Pancreas (tissue), 10 donors: ENCODE data around the gene GPRC5B. TPM values are rescaled to one million over a fixed set of nuclear protein-coding genes. Genes with fewer than 3 reads are reported as not detected.

Experiments
- ATAC-seq, 4 donors: fragments of 200-7000 bp; cut with Tn5 transposase; one replicate each; pipeline versions ENCODE4 v1.8.0 to v1.9.1; 2020; ENCODE audit warnings: mild to moderate bottlenecking in 4 of 4, moderate library complexity in 4 of 4
- DNase-seq, 6 donors: peaks; one replicate each; pipeline ENCODE4 v3.0.0-alpha.2; 2020
- FAIRE-seq: peaks from 2 replicates; lab custom pipeline; 2012; peaks lifted over from hg19 to GRCh38; lab: Jason Lieb, UNC
- H3K27ac ChIP-seq, 4 donors: fragments of 200-600 bp; sonication (generic); 1 replicate in 3 of 4; 2 replicates in 1 of 4; pipeline versions ENCODE4 v1.5.0 to v1.8.0; 2020
- H3K27me3 ChIP-seq, 4 donors: fragments of 200-600 bp; one replicate each; pipeline ENCODE4 v1.8.0; 2021
- H3K36me3 ChIP-seq, 3 donors: fragments of 200-600 bp; sonication (generic) in 1 of 3; one replicate each; pipeline versions ENCODE4 v1.5.0 to v1.8.0; 2020 to 2021
- H3K4me1 ChIP-seq, 3 donors: fragments of 200-600 bp; one replicate each; pipeline ENCODE4 v1.8.0; 2021
- H3K4me3 ChIP-seq, 4 donors: fragments of 200-600 bp; sonication (generic) in 2 of 4; one replicate each; pipeline versions ENCODE4 v1.5.0 to v1.8.0; 2020 to 2021
- H3K9me3 ChIP-seq, 4 donors: fragments of 200-600 bp; one replicate each; pipeline ENCODE4 v1.8.0; 2021
- CTCF ChIP-seq, 4 donors: fragments of 200-600 bp; sonication (generic) in 3 of 4; IDR thresholded peaks; one replicate each; pipeline versions ENCODE4 v1.5.0 to v1.8.0; 2021; ENCODE audit warnings: antibody characterized with exemption in 4 of 4
- WGBS, 2 donors: extraction: QIAGEN DNeasy Blood & Tissue Kit; methylation state at CpG; one replicate each; pipeline ENCODE4 v1.1.7; 2013; 5-methylcytosine and 5-hydroxymethylcytosine counted together
- intact Hi-C, 3 donors: fragments of 100-400 bp; cut with DNase I; formaldehyde crosslinking; loops; one replicate each; pipeline versions ENCODE4 v1.11.1 to v1.14.2; 2022
- polyA plus RNA-seq, 2 donors: library from polyadenylated mRNA; stranded (reverse); fragments of 200-250 nt; gene quantifications; one replicate each; pipeline ENCODE4 v1.2.3, GENCODE V29; 2013
- total RNA-seq, 6 donors: library from RNA; stranded (reverse); fragmentation: NEBNext Ultra II Directional in 4 of 6; extraction: Animal tissue kit (Norgen Biotek cat#: 25700) in 4 of 6; gene quantifications; one replicate each; pipeline versions ENCODE4 v1.2.1 to v1.2.4, GENCODE V29; 2021 to 2023
- donor health status: healthy with polysubstance abuse.
- donor health status: DM: no; HTN: no; CAD: no; lungs with moderate emphysema.
- donor health status: DM: no; HTN: no; CAD: no.
- donor health status: control.
- donor health status: control.
- donor health status: Bipolar disorder and iron deficiency.
- donor health status: DM: yes; HTN: yes; CAD: no.
- donor health status: DM: no; HTN: no; CAD: no.
- donor health status: DM: no; HTN: no; CAD: no.
- donor health status: DM: yes; HTN: yes; CAD: no.

Gene GPRC5B
- total and polyA plus RNA-seq, 8 donors, result 20.0 to 95.5 (median 27.4) TPM

- 71 to 81% methylated on average over 16 of the region's 16 CpGs for WGBS, 2 donors
- H3K4me3 ChIP-seq, result no peak overlapping the region
- H3K9me3 ChIP-seq, result no peaks in the 10 kb centered on the region
- no peak overlapping the region for H3K27ac ChIP-seq
- no peak for FAIRE-seq
- intact Hi-C loops, result no loop called here
- no peaks in the 10 kb centered on the region for H3K27me3 ChIP-seq
- no peaks in the 10 kb centered on the region for H3K4me1 ChIP-seq
- peaks cover 0 to 20% (median 6%) of the 10 kb centered on the region in 3 donors for H3K36me3 ChIP-seq
- peak in 1 of 6 donors; percentile 20 for DNase-seq
- ATAC-seq, result no peak
- no peak for TF ChIP-seq CTCF (IDR thresholded peaks at IDR 0.05)
These were observed 26.9 kb downstream of the GPRC5B start for GRCh38 chr16:19857593-19858339.

- WGBS, 2 donors, result 89 to 91% methylated on average over 10 of the region's 10 CpGs
- intact Hi-C loops, result no loop called here
- Histone ChIP-seq H3K27me3 (no peaks in the 10 kb centered on the region), H3K27ac (no peak overlapping the region), H3K4me1 (no peaks in the 10 kb centered on the region), H3K4me3 (no peak overlapping the region), H3K36me3 (peaks cover 0 to 20% (median 6%) of the 10 kb centered on the region in 3 donors), H3K9me3 (no peaks in the 10 kb centered on the region)
- FAIRE-seq (no peak), DNase-seq (peak in 1 of 6 donors; percentile 11), ATAC-seq (no peak)
- TF ChIP-seq CTCF (IDR thresholded peaks at IDR 0.05), result no peak
These were observed 28.5 kb downstream of the GPRC5B start for GRCh38 chr16:19856120-19856519.

DNA sequence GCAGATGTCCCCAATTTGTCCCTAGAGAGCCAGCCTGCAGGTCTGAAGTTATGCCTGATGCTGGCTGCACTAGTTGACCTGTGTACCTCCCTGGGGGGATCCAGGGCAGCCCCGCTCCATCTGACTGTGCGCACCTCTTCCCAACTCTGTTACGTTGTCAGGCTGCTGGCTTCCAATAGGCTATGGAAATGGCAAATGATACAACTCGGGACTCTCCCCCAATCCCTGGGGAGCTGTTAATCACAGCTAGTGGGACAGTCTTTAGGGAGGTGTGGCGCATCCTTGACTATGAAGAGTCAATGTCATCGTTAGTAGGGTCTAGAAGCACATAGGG is 30.1 kb downstream of the GPRC5B start:
- TF ChIP-seq CTCF (IDR thresholded peaks at IDR 0.05), result no peak
- Histone ChIP-seq H3K27ac (peak overlapping the region in 1 of 4 donors; percentile 53), H3K4me3 (no peak overlapping the region), H3K9me3 (no peaks in the 10 kb centered on the region), H3K4me1 (no peaks in the 10 kb centered on the region), H3K36me3 (peaks cover 0 to 8% (median under 1%) of the 10 kb centered on the region in 3 donors), H3K27me3 (no peaks in the 10 kb centered on the region)
- ATAC-seq (no peak), DNase-seq (peak in 1 of 6 donors; percentile 24), FAIRE-seq (no peak)
- WGBS, 2 donors, result 89 to 91% methylated on average over 6 of the region's 6 CpGs
- intact Hi-C loops, result no loop called here

DNA sequence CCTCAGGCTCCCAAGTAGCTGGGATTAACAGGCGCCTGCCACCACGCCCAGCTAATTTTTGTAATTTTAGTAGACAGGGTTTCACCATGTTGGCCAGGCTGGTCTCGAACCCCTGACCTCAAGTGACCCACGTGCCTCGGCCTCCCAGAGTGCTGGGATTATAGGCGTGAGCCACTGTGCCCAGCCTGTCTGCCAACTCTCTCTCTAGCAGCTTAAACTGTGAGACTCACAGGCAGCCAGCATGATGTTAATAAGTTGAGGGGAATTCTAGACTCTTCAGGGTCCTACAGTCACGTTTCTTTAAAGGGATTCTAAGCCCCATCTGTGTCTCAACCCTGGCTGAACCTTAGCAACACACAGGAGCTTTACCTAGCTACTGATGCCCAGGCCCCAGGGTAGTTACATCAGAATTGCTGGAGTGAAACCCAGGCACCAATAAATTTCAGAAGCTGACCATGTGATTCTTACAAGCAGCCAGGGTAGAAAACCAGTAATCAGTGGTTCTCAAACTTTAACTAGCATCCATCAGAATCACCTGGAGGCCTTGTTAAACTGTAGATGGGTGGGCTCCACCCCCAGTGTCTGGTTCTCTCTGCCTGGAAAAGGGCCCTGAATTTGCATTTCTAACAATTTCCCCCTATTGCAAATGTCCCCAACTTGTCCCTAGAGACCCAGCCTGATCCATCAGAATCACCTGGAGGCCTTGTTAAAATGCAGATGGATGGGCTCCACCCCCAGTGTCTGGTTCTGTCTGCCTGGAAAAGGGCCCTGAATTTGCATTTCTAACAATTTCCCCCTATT is 30.7 kb downstream of the GPRC5B start:
- no peaks in the 10 kb centered on the region for H3K4me1 ChIP-seq
- no peaks in the 10 kb centered on the region for H3K27me3 ChIP-seq
- ATAC-seq (peak in 2 of 4 donors; percentile 32 to 38), FAIRE-seq (no peak), DNase-seq (peak in 1 of 6 donors; percentile 21)
- peak overlapping the region in 2 of 4 donors; percentile 31 to 53 for H3K27ac ChIP-seq
- H3K4me3 ChIP-seq, result no peak overlapping the region
- WGBS, 2 donors, result 64 to 65% methylated on average over 7 of the region's 7 CpGs
- H3K9me3 ChIP-seq, result no peaks in the 10 kb centered on the region
- intact Hi-C loops, result no loop called here
- TF ChIP-seq CTCF (IDR thresholded peaks at IDR 0.05), result no peak
- H3K36me3 ChIP-seq, result peaks cover 0 to 2% (median 0%) of the 10 kb centered on the region in 3 donors
